Measurements from ENCODE around the gene CFAP206.
"Not testable (repeated sequence)": the region's sequence is repeated elsewhere in the genome, so short reads cannot be mapped to it uniquely, and the experiment has no call there.

The CFAP206 gene

GRCh38 chr6:87426789-87427188, 19.0 kb downstream of the CFAP206 start:
- DNase-seq (ENCODE audit: low read depth) = no peak

GRCh38 chr6:87430499-87430898, 22.7 kb downstream of the CFAP206 start:
- DNase-seq (ENCODE audit: low read depth) = no peak

DNA sequence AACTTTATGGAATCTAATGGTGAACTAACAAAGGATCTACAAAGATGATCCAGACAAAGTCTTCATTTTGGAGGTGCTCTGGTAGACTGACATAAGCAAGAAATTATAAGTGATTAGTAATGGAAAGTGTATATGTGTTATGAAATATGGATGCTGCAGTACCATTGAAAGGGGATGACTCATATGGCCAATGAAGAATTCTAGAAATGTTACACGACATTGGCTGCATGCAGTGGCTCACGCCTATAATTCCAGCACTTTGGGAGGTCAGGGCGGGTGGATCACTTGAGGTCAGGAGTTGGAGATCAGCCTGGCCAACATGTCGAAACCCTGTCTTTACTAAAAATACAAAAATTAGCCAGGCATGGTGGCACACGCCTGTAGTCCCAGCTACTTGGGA, 23.5 kb downstream of the CFAP206 start:
- no peak for DNase-seq (ENCODE audit: low read depth)

GRCh38 chr6:87436435-87436834, 28.7 kb downstream of the CFAP206 start:
- DNase-seq (ENCODE audit: low read depth) = no peak

DNA sequence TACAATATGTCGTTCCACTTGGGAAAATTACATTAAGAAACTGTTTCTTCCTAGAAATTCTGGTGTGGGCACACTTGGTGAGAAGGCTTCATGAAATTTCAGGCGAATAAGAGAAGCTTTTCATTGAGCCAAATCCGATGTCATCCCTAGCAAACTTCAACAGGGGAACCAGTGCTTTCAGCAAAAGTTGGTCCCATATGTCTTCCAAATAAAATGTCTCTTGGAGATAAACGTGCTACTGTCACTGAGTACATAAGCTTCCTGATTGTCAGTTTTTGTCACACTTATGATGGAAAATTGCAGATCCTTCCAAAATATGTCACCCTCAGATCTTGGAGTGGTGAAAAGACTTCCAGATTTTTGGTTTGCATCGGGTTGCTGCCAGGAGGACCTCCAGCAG, 33.9 kb downstream of the CFAP206 start:
- DNase-seq (ENCODE audit: low read depth) = no peak

DNA sequence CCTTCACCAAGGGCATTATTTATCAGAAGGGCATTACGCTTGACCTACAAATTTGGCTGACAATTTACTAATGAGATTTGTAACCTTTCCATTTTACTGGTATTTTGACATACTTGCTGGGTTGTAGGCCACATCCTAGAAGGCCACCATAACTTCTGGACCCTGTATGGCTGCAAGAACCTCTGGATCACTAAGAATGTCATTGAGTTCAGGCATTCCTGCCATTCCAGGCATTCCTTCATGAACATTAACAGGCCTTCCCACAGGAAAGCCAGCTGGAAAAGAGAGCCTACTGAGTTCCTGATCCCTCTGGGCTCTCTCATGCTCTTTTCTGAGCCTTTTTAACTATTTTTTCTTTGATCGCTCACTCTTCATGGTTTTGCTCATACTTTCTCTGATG, 36.6 kb downstream of the CFAP206 start:
- DNase-seq (ENCODE audit: low read depth) = no peak

GRCh38 chr6:87465051-87465450, 57.3 kb downstream of the CFAP206 start:
- no peak for DNase-seq (ENCODE audit: low read depth)

- peak; percentile 82 for DNase-seq (ENCODE audit: low read depth)
Measured at GRCh38 chr6:87472525-87473418, 65.0 kb downstream of the CFAP206 start, which contains the start of gene SLC35A1. SLC35A1 (plus strand) TSS chr6:87472974; CDS start chr6:87473004, 30 bp downstream.

DNA sequence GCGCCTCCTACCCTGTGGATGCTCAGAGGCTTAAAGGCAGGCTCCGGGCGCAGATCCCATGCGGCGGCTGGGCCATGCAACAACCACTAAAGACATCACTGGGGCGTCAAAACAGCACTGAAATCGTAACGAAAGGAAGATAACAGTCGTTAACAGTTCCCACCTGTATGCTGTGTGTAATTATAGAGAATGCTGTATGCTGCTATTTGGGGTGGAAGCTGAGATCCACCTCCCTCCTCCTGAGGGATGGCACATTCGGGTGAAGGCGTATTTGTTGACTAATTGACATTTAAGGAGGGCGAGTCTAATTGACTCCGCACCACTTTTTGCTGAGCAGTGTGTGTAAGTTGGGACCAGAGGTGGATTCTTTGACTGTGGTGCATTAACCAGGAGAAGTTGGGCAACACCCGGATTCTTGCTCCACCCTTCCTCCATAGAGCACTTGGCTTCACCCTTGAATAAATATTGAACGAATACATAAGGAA, 65.7 kb downstream of the CFAP206 start:
- DNase-seq (ENCODE audit: low read depth) = no peak

GRCh38 chr6:87481931-87482330, 74.2 kb downstream of the CFAP206 start:
- DNase-seq (ENCODE audit: low read depth) = no peak

DNA sequence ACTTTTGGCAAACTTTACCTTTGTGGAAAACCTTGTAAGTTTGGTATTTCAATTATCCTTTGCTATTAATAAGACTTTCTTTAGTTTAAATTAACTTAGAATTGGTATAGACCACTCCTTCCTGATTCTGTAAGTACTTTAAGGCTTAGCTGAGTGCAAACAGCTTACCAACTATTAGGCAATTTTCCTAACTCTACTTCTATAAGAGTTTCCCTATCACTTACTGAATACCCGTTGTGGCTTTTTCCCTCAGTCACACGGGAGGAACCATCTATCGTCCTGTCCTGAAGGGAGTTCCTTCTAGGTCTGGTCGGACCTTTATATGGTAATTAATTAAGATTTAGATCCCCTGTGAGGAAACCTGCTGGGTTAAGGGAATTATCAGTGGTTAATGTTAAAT, 74.6 kb downstream of the CFAP206 start:
- no peak for DNase-seq (ENCODE audit: low read depth)

GRCh38 chr6:87483929-87484328, 76.2 kb downstream of the CFAP206 start:
- DNase-seq (ENCODE audit: low read depth) = no peak

GRCh38 chr6:87484491-87484890, 76.7 kb downstream of the CFAP206 start:
- no peak for DNase-seq (ENCODE audit: low read depth)

- no peak for DNase-seq (ENCODE audit: low read depth)
Measured at GRCh38 chr6:87487555-87487954, 79.8 kb downstream of the CFAP206 start.

GRCh38 chr6:87489326-87489725, 81.6 kb downstream of the CFAP206 start:
- DNase-seq (ENCODE audit: low read depth) = not testable (repeated sequence)

DNA sequence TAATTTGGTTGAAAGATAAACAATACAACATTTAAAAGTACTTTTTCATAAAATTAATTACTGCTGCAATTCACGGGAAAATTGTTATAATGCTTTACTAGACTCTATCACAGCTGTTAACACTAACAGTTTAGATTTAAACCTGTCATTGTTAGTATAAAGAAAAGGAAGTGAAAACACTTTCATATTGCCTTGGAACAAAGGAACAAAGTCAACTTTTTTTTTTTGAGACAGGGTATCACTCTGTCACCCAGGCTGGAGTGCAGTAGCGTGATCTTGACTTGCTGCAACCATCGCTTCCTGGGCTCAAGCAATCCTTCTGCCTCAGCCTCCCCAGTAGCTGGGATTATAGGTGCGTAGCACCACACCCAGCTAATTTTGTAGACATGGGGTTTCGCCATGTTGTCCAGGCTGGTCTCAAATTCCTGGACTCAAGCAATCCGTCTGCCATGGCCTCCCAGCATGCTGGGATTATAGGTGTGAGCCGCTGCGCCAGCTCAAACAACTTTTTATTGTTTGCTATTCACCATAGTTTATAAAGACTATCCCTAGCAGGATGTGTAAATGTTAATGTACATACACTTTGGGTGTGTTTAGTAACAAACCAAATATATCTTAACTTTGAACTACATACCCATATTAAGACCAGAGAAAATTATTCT, 87.1 kb downstream of the CFAP206 start:
- DNase-seq (ENCODE audit: low read depth) = no peak

- DNase-seq (ENCODE audit: low read depth) = no peak
Measured at GRCh38 chr6:87498048-87498447, 90.3 kb downstream of the CFAP206 start.

GRCh38 chr6:87501809-87502572, 94.2 kb downstream of the CFAP206 start:
- no peak for DNase-seq (ENCODE audit: low read depth)

- DNase-seq (ENCODE audit: low read depth) = no peak
Measured at GRCh38 chr6:87504441-87504840, 96.7 kb downstream of the CFAP206 start.
